HTR-8/SVneo (cell line): ENCODE results near the gene CTBP2.
"Not testable (repeated sequence)": the region's sequence is repeated elsewhere in the genome, so short reads cannot be mapped to it uniquely, and the experiment has no call there.

Source experiments
- DNase-seq: peaks from one replicate; pipeline ENCODE4 v3.0.0; 2011; ENCODE audit warnings: low spot score, mixed read lengths; ENCODE audit not compliant: insufficient read length
- FAIRE-seq: peaks from 2 replicates; lab custom pipeline; 2011; peaks lifted over from hg19 to GRCh38; lab: Jason Lieb, UNC

CTBP2 gene

GRCh38 chr10:125076121-125076825 is 84.1 kb downstream of the CTBP2 start:
- no peak for FAIRE-seq
- no peak for DNase-seq

DNA sequence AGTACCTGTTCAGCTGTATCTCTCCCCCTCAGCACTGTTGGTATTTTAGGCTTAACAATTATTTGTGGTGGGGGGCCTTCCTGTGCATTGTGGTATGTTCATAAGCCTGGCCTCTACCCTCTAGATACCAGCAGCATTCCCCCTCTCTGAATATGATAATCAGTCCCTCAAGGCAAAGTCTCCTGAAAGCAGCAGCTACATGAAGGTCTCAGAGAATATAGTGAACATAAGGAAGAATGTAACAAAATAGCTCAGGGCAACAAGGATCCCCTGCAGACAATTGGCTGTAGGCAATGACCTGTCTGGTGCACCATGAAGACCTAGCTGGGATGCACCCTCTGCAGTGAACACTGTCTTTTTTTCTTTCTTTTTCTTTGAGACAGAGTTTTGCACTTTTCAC is 86.4 kb downstream of the CTBP2 start:
- FAIRE-seq (no peak), DNase-seq (no peak)

- FAIRE-seq (no peak), DNase-seq (no peak)
These were observed 87.6 kb downstream of the CTBP2 start for GRCh38 chr10:125072794-125073193.

- DNase-seq (no peak), FAIRE-seq (no peak)
These were observed 89.4 kb downstream of the CTBP2 start for GRCh38 chr10:125071008-125071407.

GRCh38 chr10:125068406-125068805 is 92.0 kb downstream of the CTBP2 start:
- DNase-seq (no peak), FAIRE-seq (no peak)

GRCh38 chr10:125067764-125068163 is 92.6 kb downstream of the CTBP2 start:
- no peak for FAIRE-seq

DNA sequence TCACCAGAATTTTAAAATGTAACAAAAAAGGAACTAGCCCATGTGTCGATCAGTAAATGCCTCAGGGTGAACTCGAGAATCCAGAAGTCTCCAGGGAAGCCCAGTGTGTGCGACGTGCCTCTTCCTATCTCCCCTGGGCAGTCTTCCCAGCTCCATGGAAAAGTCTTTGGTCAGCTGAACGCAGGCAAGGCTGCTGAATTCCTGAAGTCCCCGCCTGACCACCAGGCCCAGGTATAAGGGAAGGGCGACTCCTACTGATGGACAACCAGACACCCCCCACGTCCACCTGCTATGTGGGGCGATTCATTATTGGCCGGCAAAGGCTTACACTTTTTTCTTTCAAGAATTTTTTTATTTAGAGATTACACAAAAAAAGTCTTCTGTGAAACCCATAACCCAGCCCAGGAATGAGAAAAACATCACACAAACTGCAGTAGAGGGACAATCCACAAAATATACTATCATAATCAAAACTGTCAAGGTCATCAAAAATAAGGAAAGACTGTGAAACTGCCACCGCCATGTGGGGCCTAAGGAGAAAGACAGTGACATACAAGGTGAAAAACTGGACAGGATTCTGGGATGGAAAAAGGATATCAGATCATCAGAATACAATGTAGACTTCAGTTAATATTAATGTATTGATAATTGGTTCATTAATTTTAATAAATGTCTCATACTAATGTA is 93.5 kb downstream of the CTBP2 start:
- FAIRE-seq (no peak), DNase-seq (no peak)

More at GRCh38 chr10:125067764-125068163, 92.6 kb downstream of the CTBP2 start:
- no peak for DNase-seq

GRCh38 chr10:125064681-125065492 is 95.5 kb downstream of the CTBP2 start:
- DNase-seq (no peak), FAIRE-seq (no peak)

- FAIRE-seq: no peak
- no peak for DNase-seq
These were observed 97.0 kb downstream of the CTBP2 start for GRCh38 chr10:125063256-125063925.

DNA sequence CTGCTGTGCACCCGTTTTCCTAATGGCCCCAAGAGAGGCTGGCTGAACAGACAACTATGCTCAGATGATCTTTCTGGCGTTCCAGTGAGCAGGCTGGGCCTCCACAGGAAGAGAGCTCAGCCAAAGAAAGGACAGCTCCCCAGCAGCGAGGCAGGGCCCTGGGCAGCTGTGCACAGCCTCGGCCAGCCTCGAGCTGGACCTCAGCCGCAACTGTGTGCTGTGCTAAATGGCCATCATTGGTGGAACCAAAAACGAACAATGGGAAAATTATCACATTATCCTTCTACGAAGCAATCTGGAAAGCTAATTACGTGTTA is 97.5 kb downstream of the CTBP2 start:
- FAIRE-seq (no peak), DNase-seq (no peak)

GRCh38 chr10:125062227-125062913 is 98.0 kb downstream of the CTBP2 start:
- DNase-seq: no peak
- no peak for FAIRE-seq

GRCh38 chr10:125061557-125062226 is 98.7 kb downstream of the CTBP2 start:
- no peak for FAIRE-seq
- DNase-seq: no peak

DNA sequence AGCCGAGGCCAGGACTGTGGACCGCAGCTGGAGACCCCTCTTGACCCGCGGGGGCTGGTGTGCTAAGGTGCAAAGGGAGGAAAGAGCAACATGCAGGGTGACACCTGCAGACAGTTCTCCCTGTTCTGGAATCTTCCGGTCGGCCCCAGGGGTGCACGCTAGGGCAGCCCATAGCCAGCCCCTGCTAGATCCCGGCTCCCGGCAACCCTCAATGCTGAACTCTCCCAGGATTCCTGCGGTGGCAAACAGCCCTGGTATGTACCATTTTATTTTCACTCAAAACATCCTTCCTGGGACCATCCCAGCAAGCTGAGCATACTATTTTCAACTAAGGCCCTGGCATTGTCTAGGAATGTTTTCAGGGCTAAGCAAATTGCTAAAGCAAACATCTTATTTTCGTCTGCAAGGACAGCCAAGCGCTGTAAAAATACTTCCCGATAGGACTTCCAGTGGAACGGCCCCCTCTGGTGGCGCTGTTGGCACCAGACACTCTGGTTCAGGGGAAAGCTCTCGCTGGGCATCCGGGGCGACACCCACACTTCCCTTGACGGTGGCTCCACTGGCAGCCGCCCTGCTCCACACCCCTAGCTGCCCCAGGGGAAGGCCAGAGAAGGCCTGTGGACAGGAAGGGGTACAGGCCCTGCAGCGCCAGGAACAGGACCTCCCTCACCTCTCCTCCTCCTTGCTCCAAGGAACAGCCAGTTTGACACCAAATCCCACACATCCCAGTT is 99.4 kb downstream of the CTBP2 start:
- no peak for FAIRE-seq
- peak; percentile 61 for DNase-seq

DNA sequence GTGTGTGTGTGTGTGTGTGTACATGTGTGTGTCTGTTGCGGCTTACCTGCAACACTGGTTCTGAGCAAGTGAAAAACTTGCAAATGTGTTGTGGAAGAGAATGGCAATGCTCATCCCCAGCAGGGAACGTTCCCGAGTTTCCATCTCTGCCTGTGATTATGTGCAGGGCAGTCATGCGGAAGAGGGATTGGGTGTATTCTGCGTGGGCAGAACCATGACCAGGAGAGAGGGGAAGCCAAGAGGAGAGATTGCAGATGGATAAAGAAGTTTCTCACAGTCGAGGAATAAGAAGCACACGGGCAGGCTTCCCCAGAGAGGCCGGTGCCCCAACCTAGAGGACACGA is 99.9 kb downstream of the CTBP2 start:
- FAIRE-seq: no peak

DNA sequence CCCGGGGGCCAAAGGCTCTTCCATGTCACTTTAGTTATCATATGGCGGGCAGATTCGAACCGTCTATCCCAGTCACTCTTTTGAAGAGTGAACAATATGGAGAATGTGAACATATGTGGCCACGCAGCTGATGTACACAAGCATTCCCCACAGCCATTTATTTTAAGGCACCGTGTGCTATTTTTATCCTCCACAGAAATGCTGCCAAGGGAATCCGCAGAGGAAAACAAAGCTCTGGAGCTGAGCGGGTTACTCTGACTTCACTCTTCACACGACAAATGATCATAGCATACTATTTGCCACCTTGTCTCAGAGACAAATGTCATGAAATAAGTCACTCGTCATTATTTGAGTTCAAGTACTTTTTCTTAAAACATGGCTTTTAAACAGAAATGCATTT is 100.3 kb downstream of the CTBP2 start:
- FAIRE-seq (no peak), DNase-seq (no peak)

More for the DNA sequence above, 99.9 kb downstream of the CTBP2 start:
- DNase-seq: no peak

- FAIRE-seq, DNase-seq: not testable (repeated sequence)
These were observed 101.0 kb downstream of the CTBP2 start for GRCh38 chr10:125059348-125059747.

GRCh38 chr10:125057158-125058001 is 103.0 kb downstream of the CTBP2 start:
- FAIRE-seq (no peak), DNase-seq (no peak)
